ENCODE data around the gene MAB21L3.

The MAB21L3 gene

GRCh38 chr1:116166655-116167054 lies 55.5 kb downstream of the MAB21L3 start:
- no peak overlapping the region for H3K27ac ChIP-seq
- TF ChIP-seq CTCF (IDR thresholded peaks at IDR 0.05) (no peak), ZFX (IDR thresholded peaks at IDR 0.05; ENCODE audit: borderline replicate concordance) (no peak)

DNA sequence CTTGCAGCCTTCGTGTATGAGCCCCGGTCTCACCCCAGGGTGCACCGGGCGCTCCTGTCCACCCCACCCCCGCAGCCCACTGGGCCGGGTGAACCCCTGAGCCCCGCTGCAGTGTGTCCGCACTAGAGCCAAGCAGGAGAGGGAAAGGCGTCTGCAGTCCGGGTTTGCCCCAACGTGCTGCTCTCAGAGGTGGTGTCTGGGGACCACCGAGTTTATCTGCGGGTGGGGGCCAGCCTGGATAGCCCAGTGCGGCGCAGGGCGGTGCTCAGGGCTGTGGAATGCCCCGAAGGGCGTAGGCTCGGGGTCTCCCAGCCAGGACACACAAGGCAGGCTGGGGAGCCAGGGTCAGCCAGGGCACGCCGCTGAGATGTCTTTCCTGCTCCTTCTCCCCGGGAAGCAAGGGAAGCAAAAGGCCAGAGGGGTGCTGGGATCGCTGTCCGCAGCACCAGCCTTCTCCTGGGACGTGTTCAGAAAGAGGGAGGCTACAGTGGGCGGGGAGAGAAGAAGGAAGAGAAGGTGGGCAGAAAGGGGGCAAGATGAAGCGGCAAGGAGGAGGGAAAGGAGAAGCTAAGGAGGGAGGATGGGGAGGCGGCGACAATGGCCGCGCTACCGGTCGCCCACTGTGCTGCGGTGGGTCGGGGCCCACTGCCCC lies 56.6 kb downstream of the MAB21L3 start:
- TF ChIP-seq CTCF (IDR thresholded peaks at IDR 0.05) (no peak), ZFX (IDR thresholded peaks at IDR 0.05; ENCODE audit: borderline replicate concordance) (no peak)
- no peak overlapping the region for H3K27ac ChIP-seq

- no peak overlapping the region for H3K27ac ChIP-seq
- no peak for TF ChIP-seq CTCF (IDR thresholded peaks at IDR 0.05)
- no peak for TF ChIP-seq ZFX (IDR thresholded peaks at IDR 0.05; ENCODE audit: borderline replicate concordance)
Observed at GRCh38 chr1:116168277-116169032, 57.3 kb downstream of the MAB21L3 start.

- TF ChIP-seq ZFX (IDR thresholded peaks at IDR 0.05; ENCODE audit: borderline replicate concordance) = no peak
- no peak for TF ChIP-seq CTCF (IDR thresholded peaks at IDR 0.05)
- no peak overlapping the region for H3K27ac ChIP-seq
Observed at GRCh38 chr1:116169898-116170297, 58.7 kb downstream of the MAB21L3 start.

DNA sequence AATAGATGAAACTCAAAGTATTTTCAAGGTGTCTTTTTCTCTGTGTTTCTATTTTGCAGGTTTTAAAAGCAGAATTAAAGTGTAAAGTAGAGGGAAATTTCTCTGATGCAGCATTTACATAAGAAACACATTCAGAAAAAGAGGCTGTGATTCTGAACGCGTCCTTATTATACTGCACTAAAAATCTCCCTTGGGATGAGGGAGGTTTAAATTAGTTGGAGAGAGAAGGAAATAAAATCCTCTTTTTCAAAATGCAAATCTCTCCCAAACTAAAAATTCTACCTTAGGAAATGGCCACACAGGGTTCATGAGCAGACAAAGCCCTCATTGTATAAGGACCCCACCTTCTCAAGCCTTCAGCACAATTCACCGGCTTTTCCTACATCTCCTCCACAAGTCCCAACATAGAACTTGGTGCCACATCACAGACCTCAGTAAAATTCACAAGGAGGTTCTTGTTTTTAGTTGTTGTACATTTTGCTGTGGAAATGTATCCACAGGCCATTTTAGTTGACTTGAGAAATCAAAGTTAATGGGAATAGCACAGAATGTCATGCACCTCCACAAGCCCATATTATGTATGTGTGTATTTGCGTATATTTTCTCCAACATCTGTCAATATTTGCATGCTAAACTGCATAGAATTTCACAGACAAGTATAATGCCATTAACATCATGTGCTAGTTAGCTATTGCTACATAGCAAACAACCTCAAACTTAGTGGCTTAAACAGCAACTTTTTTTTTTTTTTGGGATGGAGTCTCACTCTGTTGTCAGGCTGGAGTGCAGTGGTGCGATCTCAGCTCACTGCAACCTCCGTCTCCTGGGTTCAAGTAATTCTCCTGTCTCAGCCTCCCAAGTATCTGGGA lies 59.8 kb downstream of the MAB21L3 start:
- no peak overlapping the region for H3K27ac ChIP-seq
- no peak for TF ChIP-seq CTCF (IDR thresholded peaks at IDR 0.05)

GRCh38 chr1:116172666-116173065 lies 61.5 kb downstream of the MAB21L3 start:
- TF ChIP-seq ZFX (IDR thresholded peaks at IDR 0.05; ENCODE audit: borderline replicate concordance) (no peak), CTCF (IDR thresholded peaks at IDR 0.05) (no peak)
- no peak overlapping the region for H3K27ac ChIP-seq

All from 22Rv1 (cell line).